ENCODE measurements around the gene BTBD9. TPM values are rescaled to one million over a fixed set of nuclear protein-coding genes. Genes with fewer than 3 reads are reported as not detected.

The BTBD9 gene
- polyA plus RNA-seq, 2 of the 4 experiments (the other 2 are of a cell fraction), result 2.3 to 4.6 TPM

GRCh38 chr6:38391206-38391605 is 248.5 kb downstream of the BTBD9 start:
- DNase-seq (ENCODE audit: low read depth in 1 of 2, low spot score in 1 of 2) (no peak), ATAC-seq (no peak), FAIRE-seq (no peak)
- no peak overlapping the region for H3K27ac ChIP-seq
- TF ChIP-seq, protein P1, sequence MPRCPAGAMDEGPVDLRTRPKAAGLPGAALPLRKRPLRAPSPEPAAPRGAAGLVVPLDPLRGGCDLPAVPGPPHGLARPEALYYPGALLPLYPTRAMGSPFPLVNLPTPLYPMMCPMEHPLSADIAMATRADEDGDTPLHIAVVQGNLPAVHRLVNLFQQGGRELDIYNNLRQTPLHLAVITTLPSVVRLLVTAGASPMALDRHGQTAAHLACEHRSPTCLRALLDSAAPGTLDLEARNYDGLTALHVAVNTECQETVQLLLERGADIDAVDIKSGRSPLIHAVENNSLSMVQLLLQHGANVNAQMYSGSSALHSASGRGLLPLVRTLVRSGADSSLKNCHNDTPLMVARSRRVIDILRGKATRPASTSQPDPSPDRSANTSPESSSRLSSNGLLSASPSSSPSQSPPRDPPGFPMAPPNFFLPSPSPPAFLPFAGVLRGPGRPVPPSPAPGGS (IDR thresholded peaks at IDR 0.05), result no peak
- TF ChIP-seq FOSB (CRISPR knock-in tag; IDR thresholded peaks at IDR 0.05) (no peak), FOSL2 (IDR thresholded peaks at IDR 0.05) (no peak), FOSL2 (CRISPR knock-in tag; IDR thresholded peaks at IDR 0.05) (peak; percentile 30; the same call in 1 of the 2 replicates), RFX5 (IDR thresholded peaks at IDR 0.05) (no peak), KDM5A (IDR thresholded peaks at IDR 0.05) (no peak)
- no peak overlapping the region for H3K4me3 ChIP-seq
- H3K9me3 ChIP-seq, result no peaks in the 10 kb centered on the region
- H3K4me2 ChIP-seq, result peak overlapping the region; percentile 32; the same call in 2 of the 3 replicates
- peaks cover 16% of the 10 kb centered on the region for H3K4me1 ChIP-seq
- CTCF ChIA-PET, result interaction anchor here (0.7 kb wide), 1 partner anchor 346 kb away, joined by 3 read pairs; no protein-coding TSS in a partner anchor
- POLR2A ChIA-PET, result no interaction called here

- no peak for ATAC-seq
- H3K9me3 ChIP-seq, result no peaks in the 10 kb centered on the region
- H3K4me1 ChIP-seq, result peaks cover 23% of the 10 kb centered on the region
- no peak overlapping the region for H3K4me2 ChIP-seq
- no peak for TF ChIP-seq CBX8 (IDR thresholded peaks at IDR 0.05)
- no peak for TF ChIP-seq HDAC2 (IDR thresholded peaks at IDR 0.05)
- no peak for TF ChIP-seq KDM5A (IDR thresholded peaks at IDR 0.05)
- no peak for TF ChIP-seq EHF (CRISPR knock-in tag; IDR thresholded peaks at IDR 0.05)
- no peak for TF ChIP-seq TP53 (CRISPR knock-in tag; IDR thresholded peaks at IDR 0.05)
- TF ChIP-seq RNF2 (IDR thresholded peaks at IDR 0.05; ENCODE audit: borderline replicate concordance, low read depth), result no peak
- TF ChIP-seq JUNB (IDR thresholded peaks at IDR 0.05), result no peak
- TF ChIP-seq POLR2AphosphoS2 (conservative IDR thresholded peaks at IDR 0.05; ENCODE audit: low read length), result no peak
- TF ChIP-seq FOXS1 (CRISPR knock-in tag; IDR thresholded peaks at IDR 0.05), result no peak
- TF ChIP-seq, protein P2, sequence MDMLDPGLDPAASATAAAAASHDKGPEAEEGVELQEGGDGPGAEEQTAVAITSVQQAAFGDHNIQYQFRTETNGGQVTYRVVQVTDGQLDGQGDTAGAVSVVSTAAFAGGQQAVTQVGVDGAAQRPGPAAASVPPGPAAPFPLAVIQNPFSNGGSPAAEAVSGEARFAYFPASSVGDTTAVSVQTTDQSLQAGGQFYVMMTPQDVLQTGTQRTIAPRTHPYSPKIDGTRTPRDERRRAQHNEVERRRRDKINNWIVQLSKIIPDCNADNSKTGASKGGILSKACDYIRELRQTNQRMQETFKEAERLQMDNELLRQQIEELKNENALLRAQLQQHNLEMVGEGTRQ (IDR thresholded peaks at IDR 0.05), result no peak
- TF ChIP-seq ZFP36 (IDR thresholded peaks at IDR 0.05; ENCODE audit: borderline replicate concordance, partially characterized antibody), result no peak
- TF ChIP-seq RARB (CRISPR knock-in tag; IDR thresholded peaks at IDR 0.05), result no peak
- no peak for TF ChIP-seq HOXB13 (CRISPR knock-in tag; IDR thresholded peaks at IDR 0.05; ENCODE audit: low read depth)
- no peak for TF ChIP-seq RAD21 (conservative IDR thresholded peaks at IDR 0.05 in 1 of 2, IDR thresholded peaks at IDR 0.05 in 1 of 2)
- TF ChIP-seq ESRRA (IDR thresholded peaks at IDR 0.05; ENCODE audit: borderline replicate concordance, low read length), result no peak
- TF ChIP-seq CHD4 (IDR thresholded peaks at IDR 0.05; ENCODE audit: borderline replicate concordance), result no peak
- TF ChIP-seq HMGXB4 (CRISPR knock-in tag; IDR thresholded peaks at IDR 0.05; ENCODE audit: borderline replicate concordance), result no peak
- no peak for TF ChIP-seq ZNF302 (CRISPR knock-in tag; IDR thresholded peaks at IDR 0.05)
- no peak for TF ChIP-seq BHLHE40 (IDR thresholded peaks at IDR 0.05; ENCODE audit: low read depth, low read length)
- FAIRE-seq, result no peak
- H3K27ac ChIP-seq, result no peak overlapping the region
- CTCF ChIA-PET, result no interaction called here
- H3K4me3 ChIP-seq, result no peak overlapping the region
- DNase-seq (ENCODE audit: low read depth in 1 of 2, low spot score in 1 of 2), result no peak
- POLR2A ChIA-PET, result no interaction called here
- 80% methylated on average over 5 of the region's 5 CpGs for WGBS (ENCODE audit: missing lambda C conversion rate)
Measured at GRCh38 chr6:38389875-38390274, 249.9 kb downstream of the BTBD9 start.

All from A549 (cell line).